ENCODE measurements around the gene EXOC4. TPM values are rescaled to one million over a fixed set of nuclear protein-coding genes. Genes with fewer than 3 reads are reported as not detected.

EXOC4 gene
- total RNA-seq, 1 experiment from 2014 or later = 75.8 TPM

DNA sequence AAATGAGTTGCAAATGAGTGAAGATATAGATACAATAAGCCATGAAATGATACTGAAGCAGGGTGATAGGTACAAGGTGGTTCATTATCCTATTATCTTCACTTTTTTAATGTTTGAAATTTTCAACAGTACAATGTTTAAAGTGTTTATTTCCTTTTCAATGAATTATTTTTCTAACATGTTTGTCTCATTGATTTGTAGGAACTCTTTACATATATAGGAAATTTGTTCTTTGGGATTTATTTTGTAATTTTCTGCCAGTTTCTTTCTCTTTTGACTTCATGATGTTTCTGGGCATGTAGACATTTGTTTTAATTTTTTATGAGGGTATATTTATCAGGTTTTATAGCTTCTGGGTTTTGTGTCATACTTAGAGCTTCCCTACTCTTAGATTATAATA is 108.9 kb downstream of the EXOC4 start:
- Histone ChIP-seq H3K4me1 (ENCODE audit: insufficient read depth, low read length) (peaks cover 4% of the 10 kb centered on the region), H3K9ac (ENCODE audit: extremely low read depth, insufficient read length, low read length) (no peak overlapping the region), H4K5ac (ENCODE audit: insufficient read length, low read depth, low read length) (no peak overlapping the region), H3K4me2 (ENCODE audit: insufficient read depth, insufficient read length, low read length) (no peak overlapping the region), H3K4ac (ENCODE audit: low read depth, low read length) (no peak overlapping the region), H2BK12ac (ENCODE audit: insufficient read length, low read depth, low read length) (no peak overlapping the region), H3K56ac (ENCODE audit: insufficient read length, low read depth, low read length) (no peak overlapping the region), H2AFZ (ENCODE audit: low read length) (no peak overlapping the region), H3K18ac (ENCODE audit: insufficient read length, low read depth, low read length) (no peak overlapping the region), H2BK20ac (ENCODE audit: low read depth, low read length, poor library complexity, severe bottlenecking) (no peak overlapping the region), H2BK5ac (ENCODE audit: insufficient read length, low read length) (no peak overlapping the region), H3K23ac (ENCODE audit: insufficient read length, low read depth, low read length) (no peak overlapping the region), H4K20me1 (ENCODE audit: control insufficient read depth, insufficient read depth, insufficient read length) (no peaks in the 10 kb centered on the region), H3K27me3 (ENCODE audit: insufficient read depth, low read length) (no peaks in the 10 kb centered on the region), H2BK15ac (ENCODE audit: low read depth, low read length) (no peak overlapping the region), H4K91ac (ENCODE audit: insufficient read length, low read depth, low read length) (no peak overlapping the region), H3K9me3 (ENCODE audit: control insufficient read depth, low read depth, low read length) (no peaks in the 10 kb centered on the region), H3K14ac (ENCODE audit: insufficient read depth, low read length) (no peak overlapping the region), H3K23me2 (ENCODE audit: insufficient read length, low read depth, low read length, poor library complexity, severe bottlenecking) (no peaks in the 10 kb centered on the region), H3K79me1 (ENCODE audit: insufficient read depth, low read depth, low read length, poor library complexity, severe bottlenecking) (no peaks in the 10 kb centered on the region), H4K8ac (replicated peaks; ENCODE audit: insufficient read length, low read depth, low read length) (no peak overlapping the region), H3T11ph (ENCODE audit: low read length) (no peak overlapping the region), H2AK5ac (ENCODE audit: insufficient read length, low read length) (no peak overlapping the region), H3K27ac (ENCODE audit: insufficient read length, low read depth, low read length) (no peak overlapping the region), H2BK120ac (ENCODE audit: low read depth, low read length, poor library complexity, severe bottlenecking) (no peak overlapping the region), H3K79me2 (ENCODE audit: insufficient read depth, low read length) (no peaks in the 10 kb centered on the region)
- peaks cover 21% of the 10 kb centered on the region in 2 experiments for H3K4me1 Mint-ChIP-seq
- H3K27ac Mint-ChIP-seq = no peak overlapping the region
- no peak for TF ChIP-seq CTCF (conservative IDR thresholded peaks at IDR 0.05)
- no peak for DNase-seq
- no peak overlapping the region for H3K4me3 Mint-ChIP-seq
- peaks cover 6 to 8% of the 10 kb centered on the region in 2 experiments; a peak in 3 of 5 replicates for H3K9me3 Mint-ChIP-seq
- H3K27me3 Mint-ChIP-seq (ENCODE audit: low read depth) = no peaks in the 10 kb centered on the region
- H3K36me3 Mint-ChIP-seq (ENCODE audit: insufficient read depth in 1 of 3, low read depth in 3 of 3) = peaks cover 11 to 19% (median 14%) of the 10 kb centered on the region in 3 experiments
